ENCODE results near the gene TRABD. TPM values are rescaled to one million over a fixed set of nuclear protein-coding genes. Genes with fewer than 3 reads are reported as not detected.
"Not testable (repeated sequence)": the region's sequence is repeated elsewhere in the genome, so short reads cannot be mapped to it uniquely, and the experiment has no call there.

TRABD gene
- total RNA-seq, 2 experiments from 2014 or later: 136 to 138 TPM

- Mint-ChIP-seq H3K27ac (no peak overlapping the region), H3K4me1 (no peaks in the 10 kb centered on the region), H3K9me3 (no peaks in the 10 kb centered on the region), H3K36me3 (ENCODE audit: low read depth) (no peaks in the 10 kb centered on the region), H3K4me3 (no peak overlapping the region), H3K27me3 (peaks cover 18% of the 10 kb centered on the region)
- POLR2A ChIA-PET: no interaction called here
- DNase-seq: no peak
- CTCF ChIA-PET: no interaction called here
Observed at GRCh38 chr22:50161508-50162390, 24.0 kb upstream of the TRABD start.

DNA sequence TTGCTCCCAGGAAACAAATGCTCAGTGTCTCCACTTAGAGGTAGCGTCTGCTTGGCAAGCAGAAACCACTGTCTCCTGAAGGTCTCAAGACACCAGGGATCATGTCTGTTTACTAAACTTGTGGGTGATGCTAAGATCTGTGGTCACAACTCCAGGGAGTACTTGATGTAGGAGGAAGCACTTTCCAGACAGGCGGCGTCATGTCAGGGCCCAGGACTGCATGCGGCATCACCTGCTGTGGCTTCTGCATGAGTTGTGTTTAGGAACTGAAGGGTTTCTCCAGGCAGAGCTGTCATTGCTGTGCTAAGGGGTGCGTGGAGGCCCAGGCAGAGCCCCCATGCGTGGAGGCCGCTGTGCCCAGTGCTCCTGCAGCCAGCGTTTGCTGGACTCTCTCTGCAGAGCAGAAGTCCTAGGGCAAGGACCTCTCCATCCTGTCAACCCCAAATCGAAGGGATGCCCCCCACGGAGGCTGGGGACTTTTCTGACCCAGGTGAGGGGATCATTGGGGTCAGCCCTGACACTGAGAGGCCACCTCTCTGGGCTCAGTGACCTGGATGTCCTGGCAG is 23.2 kb upstream of the TRABD start:
- H3K4me3 Mint-ChIP-seq: no peak overlapping the region
- no peaks in the 10 kb centered on the region for H3K36me3 Mint-ChIP-seq (ENCODE audit: low read depth)
- H3K27ac Mint-ChIP-seq: no peak overlapping the region
- ChIA-PET CTCF (no interaction called here), POLR2A (no interaction called here)
- DNase-seq: no peak
- H3K27me3 Mint-ChIP-seq: peaks cover 14% of the 10 kb centered on the region
- no peaks in the 10 kb centered on the region for H3K9me3 Mint-ChIP-seq
- H3K4me1 Mint-ChIP-seq: no peaks in the 10 kb centered on the region

GRCh38 chr22:50165436-50166123 is 20.1 kb upstream of the TRABD start:
- Mint-ChIP-seq H3K27me3 (peaks cover 21% of the 10 kb centered on the region), H3K36me3 (ENCODE audit: low read depth) (no peaks in the 10 kb centered on the region), H3K4me3 (no peak overlapping the region), H3K4me1 (peaks cover 1% of the 10 kb centered on the region), H3K9me3 (no peaks in the 10 kb centered on the region), H3K27ac (no peak overlapping the region)
- ChIA-PET POLR2A (no interaction called here), CTCF (no interaction called here)
- DNase-seq: no peak

DNA sequence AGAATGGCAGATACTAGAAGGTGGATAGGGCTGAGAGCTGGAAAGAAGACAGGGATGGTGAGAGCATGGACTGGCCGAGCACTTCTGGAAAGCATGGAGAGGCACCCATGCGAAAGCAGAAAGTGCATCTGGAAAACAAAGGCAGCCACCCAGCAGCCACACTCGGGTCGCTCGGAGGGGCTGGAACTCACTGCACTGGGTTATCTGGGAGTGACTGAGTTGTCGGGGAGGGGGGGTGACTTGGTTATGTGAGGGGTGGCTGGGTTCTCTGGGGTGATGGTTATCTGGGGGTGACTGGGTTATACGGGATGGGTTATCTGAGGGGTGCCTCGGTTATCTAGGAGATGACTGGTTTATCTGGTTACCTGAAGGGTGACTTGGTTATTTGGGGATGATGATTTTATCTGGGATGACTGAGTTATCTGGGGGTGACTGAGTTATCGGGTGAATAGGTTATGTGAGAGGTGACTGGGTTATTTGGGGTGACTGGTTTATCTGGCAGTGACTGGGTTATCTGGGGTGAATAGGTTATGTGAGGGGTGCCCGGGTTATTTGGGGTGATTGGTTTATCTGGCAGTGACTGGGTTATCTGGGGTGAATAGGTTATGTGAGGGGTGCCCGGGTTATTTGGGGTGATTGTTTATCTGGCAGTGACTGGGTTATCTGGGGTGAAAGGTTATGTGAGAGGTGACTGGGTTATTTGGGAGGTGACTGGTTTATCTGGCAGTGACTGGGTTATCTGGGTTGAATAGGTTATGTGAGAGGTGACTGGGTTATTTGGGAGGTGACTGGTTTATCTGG is 17.8 kb upstream of the TRABD start:
- no peaks in the 10 kb centered on the region for H3K36me3 Mint-ChIP-seq (ENCODE audit: low read depth)
- DNase-seq: no peak
- peaks cover 6% of the 10 kb centered on the region for H3K4me1 Mint-ChIP-seq
- H3K4me3 Mint-ChIP-seq: no peak overlapping the region
- H3K9me3 Mint-ChIP-seq: no peaks in the 10 kb centered on the region
- H3K27ac Mint-ChIP-seq: no peak overlapping the region
- peaks cover 31% of the 10 kb centered on the region for H3K27me3 Mint-ChIP-seq
- ChIA-PET CTCF (interaction anchor here (0.7 kb wide), 1 partner anchor 109 kb away, joined by 3 read pairs; no protein-coding TSS in a partner anchor), POLR2A (no interaction called here)

GRCh38 chr22:50168490-50169180 is 17.1 kb upstream of the TRABD start:
- H3K4me1 Mint-ChIP-seq; H3K27ac Mint-ChIP-seq; H3K36me3 Mint-ChIP-seq (ENCODE audit: low read depth); CTCF ChIA-PET; H3K9me3 Mint-ChIP-seq; DNase-seq; POLR2A ChIA-PET: not testable (repeated sequence)
- Mint-ChIP-seq H3K27me3 (peaks cover 31% of the 10 kb centered on the region), H3K4me3 (peak overlapping the region; percentile 60)

- Mint-ChIP-seq H3K36me3 (ENCODE audit: low read depth) (no peaks in the 10 kb centered on the region), H3K9me3 (no peaks in the 10 kb centered on the region), H3K4me1 (peaks cover 6% of the 10 kb centered on the region), H3K4me3 (peak overlapping the region; percentile 60), H3K27me3 (peaks cover 31% of the 10 kb centered on the region), H3K27ac (no peak overlapping the region)
- ChIA-PET CTCF (no interaction called here), POLR2A (no interaction called here)
- DNase-seq: no peak
Observed at GRCh38 chr22:50169181-50169759, 16.4 kb upstream of the TRABD start.

DNA sequence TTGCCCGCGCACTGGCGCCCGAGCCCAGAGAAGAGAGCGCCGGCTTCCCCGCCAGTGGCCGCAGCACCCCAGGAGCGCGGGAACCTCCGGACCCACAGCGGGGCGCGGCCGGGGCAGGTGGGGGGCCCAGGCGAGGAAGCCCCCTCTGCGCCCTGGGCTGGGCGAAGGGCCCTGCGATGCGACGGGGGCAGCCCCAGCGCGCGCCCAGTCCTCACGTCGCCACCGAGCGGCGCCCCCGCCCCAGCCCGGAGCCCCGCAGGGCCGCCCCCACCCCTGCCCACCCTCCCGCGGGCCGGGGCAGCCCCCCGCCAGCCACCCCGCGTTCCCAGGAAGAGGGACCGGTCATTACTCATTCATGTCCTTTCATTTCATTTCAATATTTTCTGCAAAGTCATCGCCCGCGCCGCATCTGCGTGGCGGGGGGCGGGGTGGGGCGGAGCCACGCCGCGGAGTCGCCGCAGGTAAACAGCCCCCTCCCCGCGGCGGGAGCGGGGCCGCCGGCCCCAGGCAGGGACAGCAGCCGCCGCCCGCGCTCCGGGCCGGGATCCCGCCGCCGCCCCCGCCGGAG is 15.9 kb upstream of the TRABD start:
- H3K36me3 Mint-ChIP-seq (ENCODE audit: low read depth): no peaks in the 10 kb centered on the region

GRCh38 chr22:50170453-50171318 is 15.0 kb upstream of the TRABD start, which contains the start of gene PANX2:
Gene PANX2, plus strand, starts transcription at chr22:50170731. Its CDS starts 0 bp downstream, at chr22:50170731.
- Mint-ChIP-seq H3K27ac (no peak within 1 kb of the TSS), H3K4me3 (peak within 1 kb of the TSS; percentile 66), H3K9me3 (no peaks in the 10 kb centered on the region), H3K27me3 (peaks cover 31% of the 10 kb centered on the region), H3K36me3 (ENCODE audit: low read depth) (no peaks in the 10 kb centered on the region), H3K4me1 (peaks cover 6% of the 10 kb centered on the region)
- no peak for DNase-seq
- CTCF ChIA-PET: no interaction called here
- POLR2A ChIA-PET: interaction anchor here (2.2 kb wide), 1 partner anchor 20 kb away, joined by 9 read pairs; no protein-coding TSS in a partner anchor

More for the DNA sequence above, 15.9 kb upstream of the TRABD start:
- CTCF ChIA-PET: no interaction called here
- peak overlapping the region; percentile 40 for H3K4me3 Mint-ChIP-seq
- peaks cover 6% of the 10 kb centered on the region for H3K4me1 Mint-ChIP-seq
- H3K9me3 Mint-ChIP-seq: no peaks in the 10 kb centered on the region
- H3K27me3 Mint-ChIP-seq: peaks cover 31% of the 10 kb centered on the region
- no peak overlapping the region for H3K27ac Mint-ChIP-seq
- DNase-seq: peak; percentile 55
- POLR2A ChIA-PET: no interaction called here

DNA sequence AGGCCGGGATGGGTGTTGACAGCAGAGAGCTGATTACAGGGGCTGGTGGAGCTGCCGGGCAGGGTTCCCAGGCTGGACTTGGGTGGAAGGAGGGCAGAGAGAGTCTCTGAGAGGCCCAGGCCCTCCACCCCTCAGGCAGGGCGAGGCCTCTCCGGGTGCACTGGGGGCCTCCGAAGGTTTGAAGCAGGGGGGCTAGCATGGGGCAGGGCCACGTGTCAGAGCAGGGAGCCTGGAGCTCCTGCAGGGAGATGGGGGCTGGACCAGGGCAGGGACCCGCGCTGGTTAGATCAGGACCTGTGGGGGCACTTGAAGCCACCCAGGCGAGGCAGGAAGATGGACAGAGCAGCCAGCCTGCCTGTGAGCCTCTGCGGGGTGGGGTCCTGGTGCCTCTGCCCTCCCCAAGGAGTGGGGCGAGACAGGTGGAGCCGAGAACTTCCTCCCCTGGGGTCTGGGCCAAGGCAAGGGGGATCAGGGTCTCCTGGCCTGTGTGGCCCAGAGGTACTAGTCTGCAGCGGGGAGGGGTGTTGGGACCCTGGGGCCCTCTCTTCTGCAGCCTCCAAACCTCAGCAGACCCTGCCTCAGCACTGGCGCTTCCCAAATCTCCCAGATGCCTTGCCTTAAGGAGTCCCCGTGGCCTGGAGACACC is 14.3 kb upstream of the TRABD start:
- no peaks in the 10 kb centered on the region for H3K36me3 Mint-ChIP-seq (ENCODE audit: low read depth)
- H3K4me3 Mint-ChIP-seq: peak overlapping the region; percentile 66
- H3K27ac Mint-ChIP-seq: no peak overlapping the region
- H3K9me3 Mint-ChIP-seq: no peaks in the 10 kb centered on the region
- POLR2A ChIA-PET: interaction anchor here (2.2 kb wide), 1 partner anchor 19 kb away, joined by 9 read pairs; no protein-coding TSS in a partner anchor
- CTCF ChIA-PET: no interaction called here
- H3K27me3 Mint-ChIP-seq: peaks cover 31% of the 10 kb centered on the region
- peaks cover 6% of the 10 kb centered on the region for H3K4me1 Mint-ChIP-seq
- DNase-seq: no peak

DNA sequence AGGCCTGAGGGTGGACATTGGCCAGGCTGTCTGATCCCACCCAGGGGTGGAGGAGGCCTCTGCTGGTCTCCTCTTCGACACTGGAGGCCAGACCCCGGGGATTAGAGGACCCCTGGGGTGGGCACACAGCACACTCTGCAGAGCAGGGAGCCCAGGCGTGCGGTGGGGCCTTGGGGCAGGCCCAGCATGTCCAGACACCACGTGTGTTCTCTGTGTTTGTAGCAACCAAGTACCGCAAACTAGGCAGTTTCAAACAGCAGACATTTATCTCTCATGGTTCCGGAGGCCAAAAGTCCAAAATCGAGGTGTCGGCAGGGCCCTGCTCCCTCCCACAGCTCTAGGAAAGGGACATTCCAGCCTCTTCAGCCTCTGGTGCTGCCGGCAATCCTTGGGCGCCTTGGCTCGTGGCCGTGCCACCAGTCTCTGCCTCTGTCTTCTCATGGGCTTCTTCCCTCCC is 13.7 kb upstream of the TRABD start:
- H3K27me3 Mint-ChIP-seq: peaks cover 31% of the 10 kb centered on the region
- no peaks in the 10 kb centered on the region for H3K9me3 Mint-ChIP-seq
- peak overlapping the region; percentile 11 for H3K4me3 Mint-ChIP-seq
- H3K27ac Mint-ChIP-seq: no peak overlapping the region
- POLR2A ChIA-PET: interaction anchor here (2.2 kb wide), 1 partner anchor 19 kb away, joined by 9 read pairs; no protein-coding TSS in a partner anchor
- CTCF ChIA-PET: no interaction called here
- no peak for DNase-seq
- no peaks in the 10 kb centered on the region for H3K36me3 Mint-ChIP-seq (ENCODE audit: low read depth)
- peaks cover 6% of the 10 kb centered on the region for H3K4me1 Mint-ChIP-seq
